Skeletal muscle tissue (tissue), 4 donors: ENCODE measurements around the gene MEOX2. TPM values are rescaled to one million over a fixed set of nuclear protein-coding genes. Genes with fewer than 3 reads are reported as not detected.
A peak's percentile ranks its signal among the peaks of the same experiment; 100 is the strongest.

Source experiments
- H3K27ac ChIP-seq: one replicate; pipeline ENCODE4 v1.7.0; 2013; ENCODE audit warnings: mild to moderate bottlenecking, low read depth, low read length, inconsistent platforms
- H3K27me3 ChIP-seq, 3 donors: one replicate each; pipeline ENCODE4 v1.7.0; 2013; ENCODE audit warnings: low read length in 3 of 3; ENCODE audit not compliant: control insufficient read depth in 3 of 3, insufficient read depth in 3 of 3
- H3K36me3 ChIP-seq, 3 donors: one replicate each; pipeline ENCODE4 v1.7.0; 2013; ENCODE audit warnings: low read length in 3 of 3; ENCODE audit not compliant: control insufficient read depth in 3 of 3, insufficient read depth in 3 of 3
- H3K4me1 ChIP-seq, 3 donors: one replicate each; pipeline ENCODE4 v1.7.0; 2013; ENCODE audit warnings: low read length in 3 of 3, mild to moderate bottlenecking in 3 of 3; ENCODE audit not compliant: control insufficient read depth in 3 of 3, insufficient read depth in 3 of 3
- H3K4me3 ChIP-seq, 3 donors: one replicate each; pipeline ENCODE4 v1.7.0; 2013; ENCODE audit warnings: low read length in 3 of 3
- H3K9ac ChIP-seq, 3 donors: one replicate each; pipeline ENCODE4 v1.7.0; 2013; ENCODE audit warnings: low read length in 3 of 3, mild to moderate bottlenecking in 3 of 3, moderate library complexity in 2 of 3, low read depth in 1 of 3
- H3K9me3 ChIP-seq, 3 donors: one replicate each; pipeline ENCODE4 v1.7.0; 2013; ENCODE audit warnings: low read length in 3 of 3; ENCODE audit not compliant: control insufficient read depth in 3 of 3
- total RNA-seq: library from RNA; depleted of rRNA; stranded (reverse); fragments of >200 nt; gene quantifications from one replicate; pipeline ENCODE4 v1.2.3, GENCODE V29; 2014
- donor health status: Osteomylitis.

Gene MEOX2
- total RNA-seq, 1 donor from 2014 or later, result 44.9 TPM

DNA sequence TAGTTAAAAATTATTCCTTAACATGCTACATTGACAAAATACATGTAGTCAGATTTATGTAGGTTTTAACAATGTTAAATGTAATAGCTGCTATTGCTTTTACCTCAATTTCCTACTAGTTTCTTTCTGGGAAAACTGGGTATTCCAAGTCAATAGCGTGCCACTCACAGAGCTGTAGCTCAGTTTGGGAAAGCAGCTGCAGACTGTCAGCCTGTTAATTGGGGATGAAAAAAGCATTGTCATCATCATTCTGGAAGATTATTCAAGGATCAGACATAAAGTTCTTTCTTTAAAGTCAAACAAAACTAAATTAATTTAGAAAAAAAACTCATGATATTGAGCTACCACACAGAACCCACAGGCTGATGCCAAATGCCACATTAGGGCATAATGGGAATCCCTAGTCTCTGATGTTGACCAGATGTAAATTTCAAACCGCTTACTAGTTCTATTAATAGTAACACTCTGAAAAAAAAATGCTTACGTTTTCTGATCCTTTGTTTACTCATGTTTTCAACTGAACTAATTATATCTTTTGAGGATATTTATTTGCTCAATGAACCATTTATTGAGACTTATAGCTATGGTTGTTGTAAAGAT is 105.0 kb downstream of the MEOX2 start:
- Histone ChIP-seq H3K9ac (no peak overlapping the region), H3K27ac (no peak overlapping the region), H3K4me1 (no peaks in the 10 kb centered on the region), H3K4me3 (no peak overlapping the region), H3K27me3 (no peaks in the 10 kb centered on the region), H3K36me3 (no peaks in the 10 kb centered on the region), H3K9me3 (peaks cover 0 to 3% (median 3%) of the 10 kb centered on the region in 3 donors)

DNA sequence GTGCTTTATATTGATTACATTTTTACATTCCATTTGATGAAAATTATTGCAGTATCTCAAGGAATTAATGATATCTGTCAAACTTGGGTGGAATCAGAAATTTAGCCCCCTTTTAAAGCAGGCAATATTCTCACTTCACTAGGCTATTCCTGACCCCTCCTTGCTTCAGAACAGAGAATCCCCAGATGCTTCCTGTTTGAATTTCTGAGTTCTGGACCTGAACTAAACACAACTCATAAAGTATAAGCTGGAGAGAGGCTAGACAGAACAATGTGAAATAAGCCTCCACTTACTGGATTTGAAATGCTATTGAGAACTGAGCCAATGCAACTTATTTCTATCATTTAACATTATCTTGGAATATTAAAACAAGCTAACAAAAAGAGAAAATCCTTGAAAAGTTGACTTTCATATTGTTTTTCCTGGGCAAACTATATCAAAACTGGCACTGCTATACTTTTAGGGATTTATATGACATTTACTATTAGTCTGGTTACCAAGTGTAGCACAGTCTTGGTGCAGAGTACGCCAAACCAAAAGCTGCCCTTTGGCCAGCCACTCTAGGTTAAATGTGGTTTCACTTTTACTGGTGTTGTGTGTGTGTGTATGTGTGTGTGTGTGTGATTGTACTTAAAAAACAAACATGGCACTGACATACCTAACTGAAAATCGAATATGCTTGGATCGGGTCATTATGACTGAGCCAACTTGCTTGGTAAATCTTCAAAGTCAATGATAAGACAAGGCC is 105.7 kb downstream of the MEOX2 start:
- H3K4me3 ChIP-seq, result no peak overlapping the region
- H3K36me3 ChIP-seq, result no peaks in the 10 kb centered on the region
- H3K4me1 ChIP-seq, result no peaks in the 10 kb centered on the region
- no peak overlapping the region for H3K27ac ChIP-seq
- H3K9me3 ChIP-seq, result peaks cover 0 to 3% (median 3%) of the 10 kb centered on the region in 3 donors
- no peak overlapping the region for H3K9ac ChIP-seq
- H3K27me3 ChIP-seq, result no peaks in the 10 kb centered on the region

DNA sequence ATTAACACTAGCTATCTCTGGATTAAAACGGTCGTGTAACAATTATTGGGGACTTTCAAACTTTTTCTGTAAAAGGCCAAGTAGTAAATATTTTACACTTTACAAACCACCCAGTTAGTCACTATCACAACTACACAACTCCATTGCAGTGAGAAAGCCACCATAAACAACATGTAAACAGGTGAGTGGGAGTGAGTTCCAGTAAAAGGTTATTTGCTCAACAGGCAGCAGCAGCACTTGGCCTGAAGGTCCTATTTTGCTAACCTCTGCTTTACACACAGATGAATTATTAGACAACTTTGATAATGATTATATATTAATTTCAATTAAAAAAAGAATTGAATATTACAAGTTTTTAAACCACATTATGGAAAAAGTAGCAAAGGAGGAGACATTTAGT is 108.9 kb downstream of the MEOX2 start:
- Histone ChIP-seq H3K9me3 (no peaks in the 10 kb centered on the region), H3K9ac (no peak overlapping the region), H3K27me3 (no peaks in the 10 kb centered on the region), H3K36me3 (no peaks in the 10 kb centered on the region), H3K4me1 (no peaks in the 10 kb centered on the region), H3K4me3 (no peak overlapping the region), H3K27ac (no peak overlapping the region)

DNA sequence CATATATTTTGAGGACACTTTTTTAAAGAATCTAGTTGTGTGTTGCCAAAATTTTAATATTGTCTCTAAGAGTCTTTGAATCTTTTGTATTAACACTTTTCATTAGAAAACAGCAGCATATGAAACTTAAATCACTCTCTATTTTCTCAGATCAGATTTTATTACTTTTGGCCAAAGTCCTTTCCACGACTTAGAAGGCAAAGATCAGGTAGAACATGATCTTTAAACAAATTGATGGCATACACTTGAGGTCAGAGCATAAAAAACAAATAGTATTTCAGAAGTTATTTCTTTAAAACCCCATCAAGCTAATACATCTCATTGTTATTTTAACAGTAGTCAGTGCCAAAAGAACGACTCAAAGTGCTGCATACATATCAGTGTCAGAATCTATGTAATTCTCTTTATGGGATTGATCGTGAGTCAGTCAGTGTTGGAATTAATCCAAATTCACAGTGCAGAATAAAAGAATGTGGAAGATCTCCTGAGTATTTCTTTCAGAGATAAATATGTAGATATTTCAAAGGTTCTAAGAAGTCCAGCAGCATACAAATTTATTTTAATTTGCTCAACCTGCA is 115.1 kb downstream of the MEOX2 start:
- Histone ChIP-seq H3K4me1 (no peaks in the 10 kb centered on the region), H3K9me3 (no peaks in the 10 kb centered on the region), H3K9ac (no peak overlapping the region), H3K27me3 (no peaks in the 10 kb centered on the region), H3K27ac (no peak overlapping the region), H3K4me3 (no peak overlapping the region), H3K36me3 (no peaks in the 10 kb centered on the region)

DNA sequence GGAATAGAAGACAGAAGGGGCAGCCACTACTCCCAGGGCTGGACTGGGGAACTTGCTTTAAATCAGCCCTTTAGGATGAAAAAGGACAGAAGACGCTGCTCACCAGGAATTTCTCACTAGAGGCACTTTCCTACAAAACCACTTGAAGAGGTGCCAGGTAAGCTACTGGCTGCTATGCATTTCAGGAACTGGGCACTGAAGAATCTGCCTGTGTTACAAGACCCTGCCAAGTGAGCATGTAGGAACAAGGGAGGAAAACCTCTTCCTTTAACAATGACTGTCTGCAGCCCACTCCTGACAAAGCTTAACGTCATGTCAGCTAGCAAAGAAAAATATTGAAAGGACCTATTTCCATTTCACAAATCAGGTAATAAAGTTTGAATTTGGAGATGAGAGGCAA is 118.8 kb downstream of the MEOX2 start:
- no peaks in the 10 kb centered on the region for H3K9me3 ChIP-seq
- no peak overlapping the region for H3K27ac ChIP-seq
- no peaks in the 10 kb centered on the region for H3K36me3 ChIP-seq
- H3K4me1 ChIP-seq, result no peaks in the 10 kb centered on the region
- H3K9ac ChIP-seq, result no peak overlapping the region
- no peak overlapping the region for H3K4me3 ChIP-seq
- no peaks in the 10 kb centered on the region for H3K27me3 ChIP-seq

DNA sequence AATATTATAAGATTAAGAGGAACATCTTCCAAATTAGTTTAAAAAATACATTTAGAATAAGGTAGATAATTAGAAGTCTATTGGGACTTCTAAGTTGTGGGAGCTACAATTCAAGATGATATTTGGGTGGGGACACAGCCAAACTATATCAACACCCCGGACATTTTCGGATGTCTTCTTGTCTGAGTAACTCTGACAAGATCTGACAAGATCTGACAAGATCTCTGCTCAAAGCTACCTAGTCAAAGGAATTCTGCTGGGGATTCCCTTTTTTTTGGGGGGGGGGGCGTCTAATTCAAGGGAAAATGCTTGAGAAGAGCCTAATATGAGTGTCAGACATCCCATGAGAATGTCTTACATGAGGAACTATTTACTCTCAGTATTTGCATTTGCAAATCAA is 119.4 kb downstream of the MEOX2 start:
- Histone ChIP-seq H3K27ac (no peak overlapping the region), H3K36me3 (no peaks in the 10 kb centered on the region), H3K4me3 (no peak overlapping the region), H3K9me3 (no peaks in the 10 kb centered on the region), H3K9ac (no peak overlapping the region), H3K27me3 (no peaks in the 10 kb centered on the region), H3K4me1 (no peaks in the 10 kb centered on the region)

DNA sequence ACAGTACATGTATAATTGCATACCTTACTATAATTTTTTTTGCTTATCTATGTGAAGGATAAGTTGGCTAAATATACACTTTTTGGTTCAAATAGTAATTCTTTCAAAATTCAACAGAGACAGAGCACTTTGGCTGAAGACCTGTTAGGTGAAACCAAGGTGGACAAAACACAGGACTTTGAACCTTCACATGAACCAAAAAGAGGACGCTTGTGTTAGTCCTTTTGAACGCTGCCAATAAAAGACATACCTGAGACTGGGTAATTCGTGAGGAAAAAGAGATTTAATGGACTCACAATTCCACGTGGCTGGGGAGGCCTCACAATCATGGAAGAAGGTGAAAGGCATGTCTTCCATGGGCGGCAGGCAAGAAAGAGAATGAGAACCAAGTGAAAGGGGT is 120.0 kb downstream of the MEOX2 start:
- Histone ChIP-seq H3K4me1 (no peaks in the 10 kb centered on the region), H3K9ac (no peak overlapping the region), H3K36me3 (no peaks in the 10 kb centered on the region), H3K27ac (no peak overlapping the region), H3K9me3 (no peaks in the 10 kb centered on the region), H3K27me3 (no peaks in the 10 kb centered on the region), H3K4me3 (no peak overlapping the region)

DNA sequence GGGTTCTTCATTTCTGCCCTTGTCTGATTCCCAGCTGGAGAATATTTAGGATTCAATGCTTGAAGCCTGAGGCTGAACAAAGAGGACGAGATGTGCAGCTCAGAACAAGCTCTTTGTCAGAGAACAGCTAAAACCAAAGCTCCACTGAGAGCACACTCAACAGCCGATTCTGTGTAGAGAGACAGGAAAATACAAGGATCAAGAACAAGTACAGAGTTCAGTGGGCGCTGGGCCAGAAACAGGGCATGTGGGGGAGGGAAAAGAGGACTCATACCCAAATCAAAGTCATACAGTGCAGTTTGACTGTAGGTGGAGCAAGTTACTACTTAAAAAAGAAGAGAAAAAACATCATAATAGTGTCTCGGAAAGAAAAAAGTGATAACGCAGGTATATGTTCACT is 124.6 kb downstream of the MEOX2 start, which contains the start of gene AGMO:
TSS of gene AGMO (minus strand) at position 181 of the 400 bp plus-strand sequence.
- Histone ChIP-seq H3K9me3 (no peaks in the 10 kb centered on the region), H3K4me3 (peak within 1 kb of the TSS in 2 of 3 donors; percentile 17 to 66), H3K36me3 (no peaks in the 10 kb centered on the region), H3K27ac (peak within 1 kb of the TSS; percentile 58), H3K27me3 (no peaks in the 10 kb centered on the region), H3K4me1 (peaks cover 0 to 3% (median 0%) of the 10 kb centered on the region in 3 donors), H3K9ac (peak within 1 kb of the TSS in 2 of 3 donors; percentile 24 to 28)
